ENCODE measurements around the gene FAM131B. TPM values are rescaled to one million over a fixed set of nuclear protein-coding genes. Genes with fewer than 3 reads are reported as not detected.

Gene FAM131B
- total and polyA plus RNA-seq, 12 donors: 0.10 to 1.7 (median 0.36) TPM

DNA sequence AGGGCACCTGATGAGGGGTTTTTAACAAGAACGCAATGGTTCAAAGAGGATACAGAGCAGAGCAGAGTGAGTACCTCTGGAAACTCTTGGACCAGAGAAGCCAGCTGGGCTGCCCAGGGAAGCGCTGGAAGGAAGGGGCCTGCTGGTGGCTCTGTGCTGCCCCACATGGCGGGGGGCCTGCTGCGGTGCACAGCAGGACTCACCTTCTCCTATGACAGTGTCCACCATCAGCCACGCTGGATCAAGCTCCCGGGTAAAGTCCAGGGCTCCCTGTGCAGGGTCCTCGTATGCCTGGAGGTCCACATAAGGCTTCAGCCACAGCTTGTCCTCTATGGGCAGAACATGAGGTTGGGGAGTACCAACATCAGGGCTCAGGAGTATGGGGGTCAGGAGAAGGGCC is 33.7 kb upstream of the FAM131B start:
- no peak for DNase-seq
- 72 to 85% (median 81%) methylated on average over 4 to 7 of the region's 7 CpGs for WGBS, 4 donors
- TF ChIP-seq, protein P1, sequence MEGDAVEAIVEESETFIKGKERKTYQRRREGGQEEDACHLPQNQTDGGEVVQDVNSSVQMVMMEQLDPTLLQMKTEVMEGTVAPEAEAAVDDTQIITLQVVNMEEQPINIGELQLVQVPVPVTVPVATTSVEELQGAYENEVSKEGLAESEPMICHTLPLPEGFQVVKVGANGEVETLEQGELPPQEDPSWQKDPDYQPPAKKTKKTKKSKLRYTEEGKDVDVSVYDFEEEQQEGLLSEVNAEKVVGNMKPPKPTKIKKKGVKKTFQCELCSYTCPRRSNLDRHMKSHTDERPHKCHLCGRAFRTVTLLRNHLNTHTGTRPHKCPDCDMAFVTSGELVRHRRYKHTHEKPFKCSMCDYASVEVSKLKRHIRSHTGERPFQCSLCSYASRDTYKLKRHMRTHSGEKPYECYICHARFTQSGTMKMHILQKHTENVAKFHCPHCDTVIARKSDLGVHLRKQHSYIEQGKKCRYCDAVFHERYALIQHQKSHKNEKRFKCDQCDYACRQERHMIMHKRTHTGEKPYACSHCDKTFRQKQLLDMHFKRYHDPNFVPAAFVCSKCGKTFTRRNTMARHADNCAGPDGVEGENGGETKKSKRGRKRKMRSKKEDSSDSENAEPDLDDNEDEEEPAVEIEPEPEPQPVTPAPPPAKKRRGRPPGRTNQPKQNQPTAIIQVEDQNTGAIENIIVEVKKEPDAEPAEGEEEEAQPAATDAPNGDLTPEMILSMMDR (IDR thresholded peaks at IDR 0.05): no peak
- no peak for TF ChIP-seq POLR2A (IDR thresholded peaks at IDR 0.05)
- no peaks in the 10 kb centered on the region for H3K9me3 ChIP-seq (replicated peaks in 1 of 3)
- peaks cover 0 to 3% of the 10 kb centered on the region in 2 donors for H3K36me3 ChIP-seq (replicated peaks in 1 of 2)
- intact Hi-C loops (cut with DNase I): no loop called here
- no peaks in the 10 kb centered on the region for H3K27me3 ChIP-seq
- H3K4me1 ChIP-seq (replicated peaks in 1 of 2): peaks cover 11 to 28% of the 10 kb centered on the region in 2 donors
- no peak overlapping the region for H3K4me3 ChIP-seq
- peak overlapping the region in 1 of 5 donors; percentile 29 for H3K27ac ChIP-seq

DNA sequence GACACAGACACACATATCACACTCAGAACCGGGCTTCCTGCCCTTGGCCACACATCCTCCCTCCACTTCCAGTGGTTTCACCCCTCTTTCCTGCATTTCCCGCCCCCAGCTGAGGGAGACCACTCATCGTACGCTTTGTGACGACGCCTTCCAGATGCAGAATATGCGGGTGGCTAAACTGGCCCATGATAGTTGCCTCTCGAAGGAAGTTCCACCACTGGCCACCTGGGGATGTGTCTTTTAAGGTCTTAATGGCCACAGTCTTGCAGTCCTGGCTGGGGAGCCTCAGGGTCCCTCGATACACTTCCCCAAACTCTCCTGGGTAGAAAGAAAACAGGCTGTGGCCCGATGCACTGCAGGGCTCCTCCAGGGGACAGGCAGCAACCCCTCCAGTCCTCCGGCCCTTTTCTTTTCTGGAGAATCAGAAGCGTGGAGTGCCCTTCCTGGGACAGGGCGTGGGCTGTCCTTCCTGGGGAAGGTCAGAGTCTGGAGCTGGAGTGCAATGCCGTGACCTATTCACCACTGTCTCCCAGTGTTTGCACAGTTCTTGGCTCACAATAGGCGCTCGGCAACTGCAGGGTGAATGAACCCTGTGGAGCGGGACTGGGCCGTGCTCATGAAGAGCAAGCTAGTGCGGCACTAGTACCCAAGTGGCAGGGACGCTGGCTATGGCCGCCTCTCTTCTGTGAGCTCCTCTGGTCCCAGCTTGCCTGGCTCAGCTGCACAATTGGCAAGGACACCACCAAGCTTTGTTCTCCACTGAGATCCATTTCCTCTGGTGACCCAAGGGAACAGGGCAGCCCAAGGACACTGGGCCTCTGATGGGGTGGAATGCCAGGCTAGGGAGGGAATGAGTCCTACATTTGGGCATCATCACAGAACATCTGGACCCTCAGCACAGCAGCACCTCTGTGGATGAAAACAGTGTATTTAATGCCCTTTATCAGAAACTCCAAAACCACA is 33.0 kb upstream of the FAM131B start:
- peak in 4 of 7 donors; percentile 52 to 70 (median 62) for DNase-seq
- WGBS, 4 donors: 53 to 63% (median 56%) methylated on average over 16 to 21 of the region's 21 CpGs
- no peaks in the 10 kb centered on the region for H3K9me3 ChIP-seq (replicated peaks in 1 of 3)
- H3K27ac ChIP-seq: peak overlapping the region in 1 of 5 donors; percentile 29
- H3K27me3 ChIP-seq: no peaks in the 10 kb centered on the region
- H3K4me3 ChIP-seq: no peak overlapping the region
- H3K4me1 ChIP-seq (replicated peaks in 1 of 2): peaks cover 11 to 33% of the 10 kb centered on the region in 2 donors
- TF ChIP-seq, protein P1 (IDR thresholded peaks at IDR 0.05): peak in 3 of 6 experiments; percentile 14 to 35 (median 25)
- TF ChIP-seq POLR2A (IDR thresholded peaks at IDR 0.05): no peak
- intact Hi-C loops (cut with DNase I): no loop called here
- peaks cover 0 to 10% of the 10 kb centered on the region in 2 donors for H3K36me3 ChIP-seq (replicated peaks in 1 of 2)

DNA sequence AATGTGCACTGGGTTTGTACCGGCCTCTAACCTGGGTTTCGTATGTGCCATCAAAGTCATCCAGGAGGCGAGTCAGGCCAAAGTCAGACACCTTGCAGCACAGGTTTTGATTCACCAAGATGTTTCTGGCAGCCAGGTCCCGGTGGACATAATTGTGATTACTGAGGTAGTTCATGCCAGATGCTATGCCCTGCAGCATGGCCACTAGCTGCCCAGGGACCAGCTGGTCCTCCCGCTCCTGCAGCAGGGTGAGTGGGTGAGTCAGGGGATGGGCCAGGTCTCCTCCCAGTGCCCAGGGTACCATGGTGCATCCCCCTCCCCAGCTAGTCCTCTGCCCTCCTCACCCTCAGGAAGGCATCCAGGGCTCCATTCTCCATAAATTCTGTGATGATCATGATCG is 32.3 kb upstream of the FAM131B start:
- H3K27ac ChIP-seq: no peak overlapping the region
- H3K4me1 ChIP-seq (replicated peaks in 1 of 2): peaks cover 11 to 33% of the 10 kb centered on the region in 2 donors
- no peak for DNase-seq
- H3K4me3 ChIP-seq: no peak overlapping the region
- intact Hi-C loops (cut with DNase I): no loop called here
- TF ChIP-seq, protein P1 (IDR thresholded peaks at IDR 0.05): no peak
- no peak for TF ChIP-seq POLR2A (IDR thresholded peaks at IDR 0.05)
- H3K9me3 ChIP-seq (replicated peaks in 1 of 3): no peaks in the 10 kb centered on the region
- H3K36me3 ChIP-seq (replicated peaks in 1 of 2): peaks cover 0 to 17% of the 10 kb centered on the region in 2 donors
- 83 to 90% (median 85%) methylated on average over 5 to 6 of the region's 6 CpGs for WGBS, 4 donors
- no peaks in the 10 kb centered on the region for H3K27me3 ChIP-seq

DNA sequence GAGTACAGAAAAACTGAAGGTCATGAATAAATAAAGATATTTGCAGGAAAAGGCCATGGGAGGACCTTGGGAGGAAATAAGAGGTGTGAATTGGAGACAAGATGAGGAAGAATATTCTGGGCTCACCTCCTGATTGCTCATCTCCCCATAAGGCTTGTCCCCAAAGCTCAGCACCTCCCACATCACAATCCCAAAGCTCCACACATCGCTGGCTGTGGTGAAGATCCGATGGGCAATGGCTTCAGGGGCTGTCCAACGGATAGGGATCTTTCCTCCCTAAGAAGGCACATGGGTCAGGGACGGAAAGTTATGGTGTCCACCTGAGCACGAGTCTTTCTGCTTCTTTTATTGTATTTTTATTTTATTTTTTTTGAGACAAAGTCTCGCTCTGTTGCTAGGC is 31.6 kb upstream of the FAM131B start:
- Histone ChIP-seq H3K27me3 (no peaks in the 10 kb centered on the region), H3K36me3 (replicated peaks in 1 of 2) (peaks cover 0 to 24% of the 10 kb centered on the region in 2 donors), H3K4me1 (replicated peaks in 1 of 2) (peaks cover 11 to 33% of the 10 kb centered on the region in 2 donors), H3K27ac (no peak overlapping the region), H3K4me3 (no peak overlapping the region), H3K9me3 (replicated peaks in 1 of 3) (no peaks in the 10 kb centered on the region)
- no peak for DNase-seq
- 96 to 97% (median 96%) methylated on average over 6 of the region's 6 CpGs for WGBS, 4 donors
- intact Hi-C loops (cut with DNase I): no loop called here
- TF ChIP-seq, protein P1 (IDR thresholded peaks at IDR 0.05): no peak

Data from adrenal gland (tissue), 12 donors.